Measurements from ENCODE around the gene LRR1. TPM values are rescaled to one million over a fixed set of nuclear protein-coding genes. Genes with fewer than 3 reads are reported as not detected.
A peak's percentile ranks its signal among the peaks of the same experiment; 100 is the strongest.

LRR1 gene
- total and polyA plus RNA-seq, 9 of the 15 experiments (the other 6 are each of a cell fraction or from before 2014, with no cell fraction given), result 26.5 to 58.1 (median 31.8) TPM

DNA sequence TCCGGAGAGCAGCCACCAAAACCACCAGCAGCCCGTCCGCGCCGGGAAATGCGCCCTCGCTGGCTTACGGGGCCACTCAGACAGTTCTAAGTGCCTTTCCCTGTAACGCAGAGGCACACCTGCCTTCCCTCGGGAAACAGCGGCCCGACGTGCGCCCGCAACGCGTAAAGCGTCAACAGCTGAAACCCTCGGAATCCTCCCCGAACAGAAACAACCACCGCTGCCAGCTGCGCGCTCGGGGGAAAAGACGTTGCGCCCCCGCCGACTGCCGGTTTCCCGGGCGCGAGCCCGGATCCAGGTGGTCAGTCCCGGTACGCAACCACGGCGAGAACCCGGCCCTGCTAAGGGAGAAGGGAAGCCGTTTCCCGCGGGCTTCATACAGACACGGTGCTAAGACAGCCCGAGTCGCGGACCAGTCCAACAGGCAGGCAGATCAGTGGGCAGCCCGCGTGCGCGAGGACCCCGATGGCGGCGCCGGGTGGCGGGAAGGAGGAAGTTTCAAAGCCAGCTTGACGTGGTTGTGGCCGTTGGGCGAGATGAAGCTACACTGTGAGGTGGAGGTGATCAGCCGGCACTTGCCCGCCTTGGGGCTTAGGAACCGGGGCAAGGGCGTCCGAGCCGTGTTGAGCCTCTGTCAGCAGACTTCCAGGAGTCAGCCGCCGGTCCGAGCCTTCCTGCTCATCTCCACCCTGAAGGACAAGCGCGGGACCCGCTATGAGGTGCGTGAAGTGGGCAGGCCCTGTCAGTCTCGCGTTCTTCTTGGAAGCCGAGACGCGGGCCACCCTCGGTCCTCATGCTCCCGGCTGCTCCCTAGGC lies at the start of gene LRR1 (continued):
- TF ChIP-seq CHD4 (IDR thresholded peaks at IDR 0.05; ENCODE audit: insufficient read depth, insufficient replicate concordance, low read depth, low read length, poor library complexity, severe bottlenecking), result no peak
- no peak for TF ChIP-seq NR2C1 (IDR thresholded peaks at IDR 0.05)
- TF ChIP-seq NR2C1 (tag; IDR thresholded peaks at IDR 0.05), result 0 out of 2 replicates have a peak, but pooled peaks have one; percentile 42
- no peak for TF ChIP-seq EZH2 (IDR thresholded peaks at IDR 0.05; ENCODE audit: borderline replicate concordance, low read depth, low read length)
- TF ChIP-seq ZKSCAN3 (CRISPR knock-in tag; IDR thresholded peaks at IDR 0.05), result no peak
- TF ChIP-seq, protein P1, sequence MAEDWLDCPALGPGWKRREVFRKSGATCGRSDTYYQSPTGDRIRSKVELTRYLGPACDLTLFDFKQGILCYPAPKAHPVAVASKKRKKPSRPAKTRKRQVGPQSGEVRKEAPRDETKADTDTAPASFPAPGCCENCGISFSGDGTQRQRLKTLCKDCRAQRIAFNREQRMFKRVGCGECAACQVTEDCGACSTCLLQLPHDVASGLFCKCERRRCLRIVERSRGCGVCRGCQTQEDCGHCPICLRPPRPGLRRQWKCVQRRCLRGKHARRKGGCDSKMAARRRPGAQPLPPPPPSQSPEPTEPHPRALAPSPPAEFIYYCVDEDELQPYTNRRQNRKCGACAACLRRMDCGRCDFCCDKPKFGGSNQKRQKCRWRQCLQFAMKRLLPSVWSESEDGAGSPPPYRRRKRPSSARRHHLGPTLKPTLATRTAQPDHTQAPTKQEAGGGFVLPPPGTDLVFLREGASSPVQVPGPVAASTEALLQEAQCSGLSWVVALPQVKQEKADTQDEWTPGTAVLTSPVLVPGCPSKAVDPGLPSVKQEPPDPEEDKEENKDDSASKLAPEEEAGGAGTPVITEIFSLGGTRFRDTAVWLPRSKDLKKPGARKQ (CRISPR knock-in tag; IDR thresholded peaks at IDR 0.05), result no peak
- no peak for TF ChIP-seq ZFP36 (IDR thresholded peaks at IDR 0.05; ENCODE audit: low read depth, low read length, partially characterized antibody)
- TF ChIP-seq, protein P2, sequence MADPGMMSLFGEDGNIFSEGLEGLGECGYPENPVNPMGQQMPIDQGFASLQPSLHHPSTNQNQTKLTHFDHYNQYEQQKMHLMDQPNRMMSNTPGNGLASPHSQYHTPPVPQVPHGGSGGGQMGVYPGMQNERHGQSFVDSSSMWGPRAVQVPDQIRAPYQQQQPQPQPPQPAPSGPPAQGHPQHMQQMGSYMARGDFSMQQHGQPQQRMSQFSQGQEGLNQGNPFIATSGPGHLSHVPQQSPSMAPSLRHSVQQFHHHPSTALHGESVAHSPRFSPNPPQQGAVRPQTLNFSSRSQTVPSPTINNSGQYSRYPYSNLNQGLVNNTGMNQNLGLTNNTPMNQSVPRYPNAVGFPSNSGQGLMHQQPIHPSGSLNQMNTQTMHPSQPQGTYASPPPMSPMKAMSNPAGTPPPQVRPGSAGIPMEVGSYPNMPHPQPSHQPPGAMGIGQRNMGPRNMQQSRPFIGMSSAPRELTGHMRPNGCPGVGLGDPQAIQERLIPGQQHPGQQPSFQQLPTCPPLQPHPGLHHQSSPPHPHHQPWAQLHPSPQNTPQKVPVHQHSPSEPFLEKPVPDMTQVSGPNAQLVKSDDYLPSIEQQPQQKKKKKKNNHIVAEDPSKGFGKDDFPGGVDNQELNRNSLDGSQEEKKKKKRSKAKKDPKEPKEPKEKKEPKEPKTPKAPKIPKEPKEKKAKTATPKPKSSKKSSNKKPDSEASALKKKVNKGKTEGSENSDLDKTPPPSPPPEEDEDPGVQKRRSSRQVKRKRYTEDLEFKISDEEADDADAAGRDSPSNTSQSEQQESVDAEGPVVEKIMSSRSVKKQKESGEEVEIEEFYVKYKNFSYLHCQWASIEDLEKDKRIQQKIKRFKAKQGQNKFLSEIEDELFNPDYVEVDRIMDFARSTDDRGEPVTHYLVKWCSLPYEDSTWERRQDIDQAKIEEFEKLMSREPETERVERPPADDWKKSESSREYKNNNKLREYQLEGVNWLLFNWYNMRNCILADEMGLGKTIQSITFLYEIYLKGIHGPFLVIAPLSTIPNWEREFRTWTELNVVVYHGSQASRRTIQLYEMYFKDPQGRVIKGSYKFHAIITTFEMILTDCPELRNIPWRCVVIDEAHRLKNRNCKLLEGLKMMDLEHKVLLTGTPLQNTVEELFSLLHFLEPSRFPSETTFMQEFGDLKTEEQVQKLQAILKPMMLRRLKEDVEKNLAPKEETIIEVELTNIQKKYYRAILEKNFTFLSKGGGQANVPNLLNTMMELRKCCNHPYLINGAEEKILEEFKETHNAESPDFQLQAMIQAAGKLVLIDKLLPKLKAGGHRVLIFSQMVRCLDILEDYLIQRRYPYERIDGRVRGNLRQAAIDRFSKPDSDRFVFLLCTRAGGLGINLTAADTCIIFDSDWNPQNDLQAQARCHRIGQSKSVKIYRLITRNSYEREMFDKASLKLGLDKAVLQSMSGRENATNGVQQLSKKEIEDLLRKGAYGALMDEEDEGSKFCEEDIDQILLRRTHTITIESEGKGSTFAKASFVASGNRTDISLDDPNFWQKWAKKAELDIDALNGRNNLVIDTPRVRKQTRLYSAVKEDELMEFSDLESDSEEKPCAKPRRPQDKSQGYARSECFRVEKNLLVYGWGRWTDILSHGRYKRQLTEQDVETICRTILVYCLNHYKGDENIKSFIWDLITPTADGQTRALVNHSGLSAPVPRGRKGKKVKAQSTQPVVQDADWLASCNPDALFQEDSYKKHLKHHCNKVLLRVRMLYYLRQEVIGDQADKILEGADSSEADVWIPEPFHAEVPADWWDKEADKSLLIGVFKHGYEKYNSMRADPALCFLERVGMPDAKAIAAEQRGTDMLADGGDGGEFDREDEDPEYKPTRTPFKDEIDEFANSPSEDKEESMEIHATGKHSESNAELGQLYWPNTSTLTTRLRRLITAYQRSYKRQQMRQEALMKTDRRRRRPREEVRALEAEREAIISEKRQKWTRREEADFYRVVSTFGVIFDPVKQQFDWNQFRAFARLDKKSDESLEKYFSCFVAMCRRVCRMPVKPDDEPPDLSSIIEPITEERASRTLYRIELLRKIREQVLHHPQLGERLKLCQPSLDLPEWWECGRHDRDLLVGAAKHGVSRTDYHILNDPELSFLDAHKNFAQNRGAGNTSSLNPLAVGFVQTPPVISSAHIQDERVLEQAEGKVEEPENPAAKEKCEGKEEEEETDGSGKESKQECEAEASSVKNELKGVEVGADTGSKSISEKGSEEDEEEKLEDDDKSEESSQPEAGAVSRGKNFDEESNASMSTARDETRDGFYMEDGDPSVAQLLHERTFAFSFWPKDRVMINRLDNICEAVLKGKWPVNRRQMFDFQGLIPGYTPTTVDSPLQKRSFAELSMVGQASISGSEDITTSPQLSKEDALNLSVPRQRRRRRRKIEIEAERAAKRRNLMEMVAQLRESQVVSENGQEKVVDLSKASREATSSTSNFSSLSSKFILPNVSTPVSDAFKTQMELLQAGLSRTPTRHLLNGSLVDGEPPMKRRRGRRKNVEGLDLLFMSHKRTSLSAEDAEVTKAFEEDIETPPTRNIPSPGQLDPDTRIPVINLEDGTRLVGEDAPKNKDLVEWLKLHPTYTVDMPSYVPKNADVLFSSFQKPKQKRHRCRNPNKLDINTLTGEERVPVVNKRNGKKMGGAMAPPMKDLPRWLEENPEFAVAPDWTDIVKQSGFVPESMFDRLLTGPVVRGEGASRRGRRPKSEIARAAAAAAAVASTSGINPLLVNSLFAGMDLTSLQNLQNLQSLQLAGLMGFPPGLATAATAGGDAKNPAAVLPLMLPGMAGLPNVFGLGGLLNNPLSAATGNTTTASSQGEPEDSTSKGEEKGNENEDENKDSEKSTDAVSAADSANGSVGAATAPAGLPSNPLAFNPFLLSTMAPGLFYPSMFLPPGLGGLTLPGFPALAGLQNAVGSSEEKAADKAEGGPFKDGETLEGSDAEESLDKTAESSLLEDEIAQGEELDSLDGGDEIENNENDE (IDR thresholded peaks at IDR 0.05; ENCODE audit: low read depth, low read length), result no peak
- TF ChIP-seq ZNF175 (CRISPR knock-in tag; IDR thresholded peaks at IDR 0.05; ENCODE audit: low read depth), result no peak
- no peak for TF ChIP-seq CBFB (CRISPR knock-in tag; IDR thresholded peaks at IDR 0.05)
- TF ChIP-seq ELF1 (tag; IDR thresholded peaks at IDR 0.05), result peak; percentile 58; the same call in 1 of the 2 replicates
- TF ChIP-seq, protein P3, sequence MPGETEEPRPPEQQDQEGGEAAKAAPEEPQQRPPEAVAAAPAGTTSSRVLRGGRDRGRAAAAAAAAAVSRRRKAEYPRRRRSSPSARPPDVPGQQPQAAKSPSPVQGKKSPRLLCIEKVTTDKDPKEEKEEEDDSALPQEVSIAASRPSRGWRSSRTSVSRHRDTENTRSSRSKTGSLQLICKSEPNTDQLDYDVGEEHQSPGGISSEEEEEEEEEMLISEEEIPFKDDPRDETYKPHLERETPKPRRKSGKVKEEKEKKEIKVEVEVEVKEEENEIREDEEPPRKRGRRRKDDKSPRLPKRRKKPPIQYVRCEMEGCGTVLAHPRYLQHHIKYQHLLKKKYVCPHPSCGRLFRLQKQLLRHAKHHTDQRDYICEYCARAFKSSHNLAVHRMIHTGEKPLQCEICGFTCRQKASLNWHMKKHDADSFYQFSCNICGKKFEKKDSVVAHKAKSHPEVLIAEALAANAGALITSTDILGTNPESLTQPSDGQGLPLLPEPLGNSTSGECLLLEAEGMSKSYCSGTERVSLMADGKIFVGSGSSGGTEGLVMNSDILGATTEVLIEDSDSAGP (CRISPR knock-in tag; IDR thresholded peaks at IDR 0.05), result no peak

Data from K562 (cell line).